ENCODE data around the gene SLCO2A1.

The SLCO2A1 gene

DNA sequence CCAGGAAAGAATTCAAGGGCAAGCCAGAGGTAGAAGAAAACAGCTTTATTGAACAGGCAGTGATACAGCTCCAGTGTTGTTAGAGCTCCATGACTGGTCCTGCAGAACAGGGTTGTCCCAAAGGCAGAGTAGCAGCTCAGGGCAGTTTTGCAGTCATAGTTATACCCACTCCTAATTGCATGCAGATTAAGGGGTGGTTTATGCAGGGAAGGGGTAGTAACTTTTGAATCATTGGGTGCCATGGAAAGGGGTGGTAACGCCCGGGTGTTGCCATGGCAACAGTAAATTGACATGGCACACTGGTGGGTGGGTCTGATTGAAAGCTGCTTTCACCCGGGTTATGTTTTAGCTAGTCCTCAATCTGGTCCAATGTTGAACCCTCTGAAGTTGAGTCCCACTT, 124.3 kb downstream of the SLCO2A1 start:
- no peaks in the 10 kb centered on the region for H3K36me3 ChIP-seq (ENCODE audit: insufficient read depth, low read length)
- no peak overlapping the region for H2AFZ ChIP-seq (ENCODE audit: low read depth, low read length)
- no peaks in the 10 kb centered on the region for H3K9me3 ChIP-seq (ENCODE audit: low read length)
- H3K4me1 ChIP-seq (ENCODE audit: insufficient read depth, low read length), result no peaks in the 10 kb centered on the region
- peaks cover 2% of the 10 kb centered on the region for H3K27me3 ChIP-seq (ENCODE audit: insufficient read depth, low read length)
- no peak overlapping the region for H3K4me3 ChIP-seq (ENCODE audit: low read length)

- H3K9me3 ChIP-seq (ENCODE audit: low read length), result no peaks in the 10 kb centered on the region
- H3K27me3 ChIP-seq (ENCODE audit: insufficient read depth, low read length), result peaks cover 8% of the 10 kb centered on the region
- no peaks in the 10 kb centered on the region for H3K4me1 ChIP-seq (ENCODE audit: insufficient read depth, low read length)
- no peak overlapping the region for H2AFZ ChIP-seq (ENCODE audit: low read depth, low read length)
- H3K36me3 ChIP-seq (ENCODE audit: insufficient read depth, low read length), result no peaks in the 10 kb centered on the region
- no peak overlapping the region for H3K4me3 ChIP-seq (ENCODE audit: low read length)
Observed at GRCh38 chr3:133901847-133902246, 127.9 kb downstream of the SLCO2A1 start.

GRCh38 chr3:133901083-133901482, 128.6 kb downstream of the SLCO2A1 start:
- H2AFZ ChIP-seq (ENCODE audit: low read depth, low read length), result no peak overlapping the region
- H3K9me3 ChIP-seq (ENCODE audit: low read length), result no peaks in the 10 kb centered on the region
- no peak overlapping the region for H3K4me3 ChIP-seq (ENCODE audit: low read length)
- peaks cover 16% of the 10 kb centered on the region for H3K27me3 ChIP-seq (ENCODE audit: insufficient read depth, low read length)
- H3K36me3 ChIP-seq (ENCODE audit: insufficient read depth, low read length), result no peaks in the 10 kb centered on the region
- peaks cover 4% of the 10 kb centered on the region for H3K4me1 ChIP-seq (ENCODE audit: insufficient read depth, low read length)

DNA sequence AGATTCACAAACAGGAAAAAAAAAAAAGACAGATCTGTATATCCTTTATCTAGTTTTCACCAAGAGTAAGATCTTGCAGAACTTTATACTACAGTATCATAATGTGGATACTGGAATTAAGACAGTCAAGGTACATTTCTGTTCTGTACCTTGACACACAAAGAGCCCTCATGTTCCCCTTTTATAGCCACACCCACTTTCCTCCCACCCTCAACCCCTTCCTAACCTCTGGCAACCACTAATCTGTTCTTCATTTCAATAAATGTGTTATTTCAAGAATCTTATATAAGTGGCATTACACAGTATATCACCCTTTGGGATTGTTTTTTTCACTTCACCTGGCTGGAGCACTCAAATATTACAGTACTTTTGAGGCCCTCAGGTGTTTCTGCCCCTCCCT, 130.4 kb downstream of the SLCO2A1 start:
- peaks cover 24% of the 10 kb centered on the region for H3K27me3 ChIP-seq (ENCODE audit: insufficient read depth, low read length)
- H3K36me3 ChIP-seq (ENCODE audit: insufficient read depth, low read length), result no peaks in the 10 kb centered on the region
- no peaks in the 10 kb centered on the region for H3K9me3 ChIP-seq (ENCODE audit: low read length)
- no peak overlapping the region for H3K4me3 ChIP-seq (ENCODE audit: low read length)
- peaks cover 13% of the 10 kb centered on the region for H3K4me1 ChIP-seq (ENCODE audit: insufficient read depth, low read length)
- no peak overlapping the region for H2AFZ ChIP-seq (ENCODE audit: low read depth, low read length)

DNA sequence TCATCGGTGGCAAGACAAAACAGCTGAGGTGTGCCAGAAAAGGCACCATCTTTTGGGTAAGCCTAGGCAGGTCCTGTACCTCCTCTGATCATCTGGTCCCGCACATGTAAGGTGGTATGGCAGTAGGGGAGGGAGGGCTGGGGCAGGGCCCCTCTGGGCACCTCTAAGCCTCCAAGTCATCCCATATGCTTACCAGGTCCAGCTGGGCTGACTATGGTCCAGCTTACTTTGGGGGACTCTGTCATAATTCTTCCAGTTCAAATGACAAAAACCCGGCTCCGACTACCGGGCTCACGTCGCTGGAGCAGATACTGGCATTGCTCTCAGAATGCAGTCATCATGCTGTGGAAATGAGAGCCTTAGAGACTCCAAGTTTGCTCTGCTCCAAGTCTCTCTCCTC, 132.2 kb downstream of the SLCO2A1 start:
- Histone ChIP-seq H3K36me3 (ENCODE audit: insufficient read depth, low read length) (no peaks in the 10 kb centered on the region), H2AFZ (ENCODE audit: low read depth, low read length) (no peak overlapping the region), H3K4me1 (ENCODE audit: insufficient read depth, low read length) (peaks cover 17% of the 10 kb centered on the region), H3K9me3 (ENCODE audit: low read length) (no peaks in the 10 kb centered on the region), H3K4me3 (ENCODE audit: low read length) (no peak overlapping the region), H3K27me3 (ENCODE audit: insufficient read depth, low read length) (peaks cover 40% of the 10 kb centered on the region)

DNA sequence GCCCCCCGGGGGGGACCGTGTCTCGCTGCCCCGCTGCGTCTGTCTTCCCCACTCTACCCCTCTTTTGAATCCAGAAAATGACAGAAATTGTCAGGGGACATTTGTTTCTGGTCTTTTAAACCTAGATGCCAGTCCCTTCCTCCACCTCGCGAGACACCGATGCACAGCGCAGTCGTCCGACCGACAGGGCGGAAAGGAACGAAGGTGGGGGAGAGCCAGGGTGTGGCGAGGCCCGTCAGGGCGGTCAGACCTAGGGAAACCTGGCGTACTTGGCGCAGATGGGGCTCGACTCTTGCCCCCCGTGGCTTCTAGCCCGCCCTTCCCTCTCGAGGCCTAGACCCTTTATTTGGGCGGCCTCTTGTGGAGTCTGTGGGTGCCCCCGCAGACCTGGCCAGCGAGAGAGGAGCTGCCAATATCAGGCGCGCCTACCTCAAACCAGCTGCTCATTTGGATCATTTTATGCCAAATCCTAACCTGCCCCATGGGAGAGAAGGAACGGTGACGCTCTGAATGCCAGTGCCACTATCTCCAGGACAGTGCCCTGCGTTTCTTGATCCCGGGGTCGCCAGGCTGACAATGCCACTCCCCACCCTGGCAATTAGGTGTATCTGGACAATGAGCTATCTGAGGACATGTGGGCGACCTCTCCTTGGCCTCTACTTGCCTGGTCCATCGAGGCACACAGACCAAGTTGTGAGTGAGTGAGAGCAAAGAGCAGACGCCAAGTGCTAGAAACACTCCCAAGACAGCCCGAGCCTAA, 133.5 kb downstream of the SLCO2A1 start:
- Histone ChIP-seq H3K36me3 (ENCODE audit: insufficient read depth, low read length) (no peaks in the 10 kb centered on the region), H3K4me1 (ENCODE audit: insufficient read depth, low read length) (peaks cover 17% of the 10 kb centered on the region), H3K4me3 (ENCODE audit: low read length) (peak overlapping the region; percentile 72), H3K27me3 (ENCODE audit: insufficient read depth, low read length) (peaks cover 38% of the 10 kb centered on the region), H2AFZ (ENCODE audit: low read depth, low read length) (peak overlapping the region; percentile 94), H3K9me3 (ENCODE audit: low read length) (no peaks in the 10 kb centered on the region)

DNA sequence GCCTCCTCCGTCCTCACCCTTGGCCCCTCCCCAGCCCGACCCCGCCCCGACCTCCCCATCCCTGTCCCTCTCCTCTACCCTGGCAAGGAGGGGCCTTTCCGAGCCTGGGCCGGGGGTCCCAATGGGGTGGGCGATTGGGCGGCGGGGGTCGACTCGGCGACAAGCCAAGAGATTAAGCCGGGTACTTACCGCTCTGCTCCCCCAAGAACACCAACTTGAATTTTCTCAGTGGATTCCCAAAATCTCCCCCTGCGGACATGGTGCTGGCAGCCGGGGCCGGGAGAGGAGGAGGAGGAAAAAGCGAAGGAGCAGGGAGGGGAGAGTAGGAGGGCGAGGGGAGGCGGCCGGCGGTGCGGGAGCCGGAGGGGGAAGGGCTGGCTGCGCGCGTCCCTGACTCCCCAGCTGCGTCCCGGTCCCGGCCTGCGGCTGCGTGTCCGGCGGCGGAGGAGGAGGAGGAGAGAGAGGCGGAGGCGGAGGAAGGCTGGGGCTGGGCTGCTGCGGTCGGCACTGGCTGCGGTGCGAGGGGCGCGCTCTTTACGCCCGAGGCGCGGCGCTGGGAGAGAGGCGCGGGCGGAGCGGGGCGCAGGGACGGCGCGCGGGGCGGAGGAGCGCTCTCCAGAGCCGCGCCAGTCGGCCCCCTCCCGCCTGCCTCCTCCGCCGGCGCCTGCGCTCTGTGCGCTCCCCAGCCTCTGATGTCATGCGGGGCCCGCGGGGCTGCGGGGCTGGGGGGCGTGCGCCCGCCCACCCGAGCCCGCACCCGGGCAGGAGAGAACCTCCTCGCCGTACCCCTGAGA, 134.3 kb downstream of the SLCO2A1 start, which contains the start of gene RAB6B:
Gene RAB6B (minus strand): TSS at position 675 of the 794 bp plus-strand sequence. CDS start 416 bp downstream, at position 259.
- Histone ChIP-seq H2AFZ (ENCODE audit: low read depth, low read length) (peak within 1 kb of the TSS; percentile 94), H3K4me3 (ENCODE audit: low read length) (peak within 1 kb of the TSS; percentile 72), H3K27me3 (ENCODE audit: insufficient read depth, low read length) (peaks cover 38% of the 10 kb centered on the region), H3K4me1 (ENCODE audit: insufficient read depth, low read length) (peaks cover 17% of the 10 kb centered on the region), H3K9me3 (ENCODE audit: low read length) (no peaks in the 10 kb centered on the region), H3K36me3 (ENCODE audit: insufficient read depth, low read length) (no peaks in the 10 kb centered on the region)

DNA sequence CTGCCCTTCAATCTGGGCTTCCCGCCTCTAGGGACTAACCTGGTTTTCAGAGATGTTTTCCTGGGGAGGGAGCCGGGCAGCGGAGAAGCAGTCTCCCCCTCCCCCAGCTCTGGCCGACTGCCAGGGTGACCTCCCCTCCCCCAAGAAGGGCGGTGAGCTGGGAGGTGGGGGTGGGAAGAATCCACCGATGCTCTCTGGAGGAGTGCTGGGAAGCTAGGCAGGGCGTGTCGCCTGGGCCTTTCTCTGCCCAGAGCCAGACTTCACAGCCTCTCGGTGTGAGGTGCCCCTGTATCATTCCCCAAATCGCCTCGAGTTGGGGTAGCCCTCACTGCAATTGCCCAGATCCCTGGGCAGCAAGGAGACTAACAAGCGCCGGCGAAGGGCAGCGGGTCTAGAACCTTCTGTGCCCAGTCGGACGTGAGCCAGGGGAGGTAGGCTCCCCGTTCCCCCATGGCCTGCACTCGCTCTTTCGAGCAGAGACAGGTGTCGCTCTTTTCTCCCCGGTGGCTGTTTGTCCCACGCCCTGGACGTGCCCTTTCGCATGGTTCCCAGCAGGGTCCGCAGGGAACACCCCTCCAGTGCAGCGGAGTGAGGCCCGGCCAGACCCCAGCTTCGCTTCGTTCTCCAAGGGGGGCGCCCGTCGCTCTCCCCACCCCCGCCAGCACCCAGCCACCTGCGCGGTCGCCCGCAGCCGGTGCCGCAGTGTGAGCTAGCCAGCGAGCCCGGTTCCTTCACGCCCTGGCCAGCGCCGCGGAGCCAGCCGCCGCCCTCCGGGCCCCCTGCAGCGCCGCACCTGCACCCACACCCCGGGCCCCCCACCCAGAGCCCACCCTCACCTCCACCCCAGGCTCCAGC, 135.1 kb downstream of the SLCO2A1 start:
- Histone ChIP-seq H3K9me3 (ENCODE audit: low read length) (no peaks in the 10 kb centered on the region), H3K27me3 (ENCODE audit: insufficient read depth, low read length) (peaks cover 38% of the 10 kb centered on the region), H3K4me1 (ENCODE audit: insufficient read depth, low read length) (peaks cover 17% of the 10 kb centered on the region), H3K4me3 (ENCODE audit: low read length) (peak overlapping the region; percentile 72), H2AFZ (ENCODE audit: low read depth, low read length) (no peak overlapping the region), H3K36me3 (ENCODE audit: insufficient read depth, low read length) (no peaks in the 10 kb centered on the region)

DNA sequence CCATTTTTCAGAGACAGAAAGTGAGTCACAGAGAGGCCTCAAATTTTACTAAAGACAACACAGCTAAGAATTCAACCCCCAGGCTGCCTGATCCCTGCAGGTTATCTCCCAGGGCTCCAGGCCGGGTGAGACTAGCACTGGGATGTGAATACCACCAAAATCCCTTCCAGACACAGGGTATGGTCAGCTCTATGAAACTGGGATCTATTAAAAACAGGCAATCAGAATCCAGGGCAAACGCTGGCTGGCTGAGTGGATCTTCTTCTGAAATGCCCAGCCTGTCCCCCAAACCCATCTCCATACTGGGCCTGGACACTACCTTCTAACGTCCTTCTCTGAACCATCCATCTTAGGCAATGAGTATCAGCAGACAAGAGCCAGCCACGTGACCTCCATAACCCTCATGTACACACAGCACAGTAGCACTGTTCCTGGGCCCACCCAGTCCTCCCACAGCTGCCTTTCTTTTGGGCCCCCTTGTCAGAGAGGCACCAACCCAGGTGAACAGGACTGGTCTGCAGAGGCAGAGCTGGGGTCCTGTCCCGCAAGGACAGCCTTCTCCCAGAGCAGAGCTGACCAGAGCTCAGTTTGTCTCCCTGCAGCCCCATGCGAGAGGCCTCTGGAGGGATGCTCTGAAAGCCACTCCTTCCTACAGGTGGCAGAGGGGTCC, 135.9 kb downstream of the SLCO2A1 start:
- Histone ChIP-seq H3K4me1 (ENCODE audit: insufficient read depth, low read length) (peaks cover 19% of the 10 kb centered on the region), H3K27me3 (ENCODE audit: insufficient read depth, low read length) (peaks cover 38% of the 10 kb centered on the region), H3K36me3 (ENCODE audit: insufficient read depth, low read length) (no peaks in the 10 kb centered on the region), H3K4me3 (ENCODE audit: low read length) (peak overlapping the region; percentile 72), H2AFZ (ENCODE audit: low read depth, low read length) (no peak overlapping the region), H3K9me3 (ENCODE audit: low read length) (no peaks in the 10 kb centered on the region)

GRCh38 chr3:133892541-133893231, 137.0 kb downstream of the SLCO2A1 start:
- Histone ChIP-seq H3K4me1 (ENCODE audit: insufficient read depth, low read length) (peaks cover 29% of the 10 kb centered on the region), H3K27me3 (ENCODE audit: insufficient read depth, low read length) (peaks cover 38% of the 10 kb centered on the region)

DNA sequence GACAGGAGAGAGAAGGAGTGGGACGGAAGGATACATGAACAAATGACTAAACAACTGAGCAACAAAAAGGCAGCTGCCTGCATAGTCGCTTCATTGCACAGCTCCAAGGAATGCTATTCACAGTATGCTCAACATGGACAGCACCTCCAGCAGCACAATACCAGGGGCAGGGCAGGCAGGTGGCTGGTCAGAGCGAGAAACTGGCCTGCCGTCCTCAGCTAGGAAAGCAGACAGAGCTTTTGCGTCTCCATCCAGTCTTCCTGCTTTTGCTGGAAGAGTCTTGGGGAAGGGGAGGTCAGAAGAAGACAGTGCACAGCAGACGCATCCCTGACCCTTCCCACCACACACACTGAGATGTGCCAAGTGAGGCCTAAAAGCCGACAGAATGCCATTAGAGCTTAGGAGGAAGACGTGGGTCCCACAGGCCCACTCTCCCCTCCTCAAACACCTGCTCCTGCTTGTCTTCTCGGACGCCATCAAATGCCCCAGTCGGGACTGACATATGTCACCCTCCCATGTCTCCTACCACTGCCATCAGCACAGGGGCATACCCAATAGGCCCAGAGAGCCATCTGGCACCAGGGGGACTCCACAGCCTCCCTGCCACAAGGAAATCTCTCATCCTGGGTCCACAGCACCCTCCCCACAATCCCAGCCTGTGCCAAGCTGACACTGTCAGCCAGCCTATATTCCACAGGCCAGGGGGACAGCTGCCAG, 137.9 kb downstream of the SLCO2A1 start:
- H2AFZ ChIP-seq (ENCODE audit: low read depth, low read length), result no peak overlapping the region
- peaks cover 32% of the 10 kb centered on the region for H3K27me3 ChIP-seq (ENCODE audit: insufficient read depth, low read length)
- H3K4me3 ChIP-seq (ENCODE audit: low read length), result no peak overlapping the region
- H3K9me3 ChIP-seq (ENCODE audit: low read length), result no peaks in the 10 kb centered on the region
- no peaks in the 10 kb centered on the region for H3K36me3 ChIP-seq (ENCODE audit: insufficient read depth, low read length)
- H3K4me1 ChIP-seq (ENCODE audit: insufficient read depth, low read length), result peaks cover 29% of the 10 kb centered on the region

More at GRCh38 chr3:133892541-133893231, 137.0 kb downstream of the SLCO2A1 start:
- H3K36me3 ChIP-seq (ENCODE audit: insufficient read depth, low read length), result no peaks in the 10 kb centered on the region
- H3K4me3 ChIP-seq (ENCODE audit: low read length), result no peak overlapping the region
- no peaks in the 10 kb centered on the region for H3K9me3 ChIP-seq (ENCODE audit: low read length)
- no peak overlapping the region for H2AFZ ChIP-seq (ENCODE audit: low read depth, low read length)
